ENCODE data around the gene KLHL5.

GRCh38 chr4:39083164-39083563, 21.1 kb downstream of the KLHL5 start:
- TF ChIP-seq CTCF (conservative IDR thresholded peaks at IDR 0.05; ENCODE audit: low read length) (no peak), EZH2phosphoT487 (IDR thresholded peaks at IDR 0.05; ENCODE audit: borderline replicate concordance, low read depth, low read length) (no peak)

All from OCI-LY7 (cell line).